GM12878 (cell line): ENCODE data around the gene BPIFB3. TPM values are rescaled to one million over a fixed set of nuclear protein-coding genes. Genes with fewer than 3 reads are reported as not detected.

Source experiments
- ATAC-seq: fragments of 200-7000 bp; cut with Tn5 transposase; 3 replicates; pipeline ENCODE4 v1.9.1; 2020; ENCODE audit warnings: mild to moderate bottlenecking, moderate library complexity
- BruUV-seq: library from RNA; stranded (reverse); fragments of 400-500 nt; replicated peaks from 2 replicates; lab custom pipeline; 2021; lab: Mats Ljungman, UMichigan
- CTCF ChIA-PET: fragments of 300-600 bp; sonication (Branson Sonifier 250); formaldehyde crosslinking; extraction: SDS; loops from one replicate; lab custom pipeline; 2021; ENCODE audit warnings: inconsistent platforms; lab: Yijun Ruan, JAX
- POLR2A ChIA-PET: fragments of 350-600 bp; formaldehyde crosslinking; extraction: SDS; loops from one replicate; lab custom pipeline; 2021; ENCODE audit warnings: inconsistent platforms; lab: Charles Lee
- RAD21 ChIA-PET: fragments of 300-600 bp; sonication (Branson Sonifier 250); formaldehyde crosslinking; loops from one replicate; lab custom pipeline; 2023; ENCODE audit warnings: antibody characterized with exemption; ENCODE audit not compliant: unreplicated experiment; lab: Charles Lee
- SMC1A ChIA-PET: fragments of 300-600 bp; sonication (Branson Sonifier 250); formaldehyde crosslinking; loops from one replicate; lab custom pipeline; 2023; ENCODE audit not compliant: unreplicated experiment, uncharacterized antibody; lab: Charles Lee
- DNase-seq: peaks from one replicate; pipeline ENCODE4 v3.0.0-alpha.2; 2011; ENCODE audit warnings: low read depth, low spot score
- FAIRE-seq: peaks from 3 replicates; lab custom pipeline; 2011; peaks lifted over from hg19 to GRCh38; lab: Jason Lieb, UNC
- H2AFZ ChIP-seq: 2 replicates; pipeline ENCODE4 v1.6.0; 2011; ENCODE audit warnings: low read depth, low read length, control low read depth; ENCODE audit not compliant: control insufficient read depth
- H3K27ac ChIP-seq: 2 replicates; pipeline ENCODE4 v1.5.1; 2011; ENCODE audit warnings: control low read depth; ENCODE audit not compliant: control insufficient read depth, insufficient read depth
- H3K27me3 ChIP-seq, 2 experiments: replicated peaks in 1 of 2; 2 replicates each; pipeline versions ENCODE4 v1.6.0 to v1.6.1; 2011; ENCODE audit warnings: low read length in 1 of 2; ENCODE audit not compliant: control insufficient read depth in 2 of 2, insufficient read depth in 2 of 2
- H3K36me3 ChIP-seq, 2 experiments: 2 replicates each; pipeline ENCODE4 v1.5.1; 2011; ENCODE audit warnings: low read length in 1 of 2; ENCODE audit not compliant: control insufficient read depth in 2 of 2, insufficient read depth in 2 of 2
- H3K4me1 ChIP-seq: 2 replicates; pipeline ENCODE4 v1.6.1; 2011; ENCODE audit warnings: mild to moderate bottlenecking, low read length, moderate library complexity, mixed read lengths; ENCODE audit not compliant: control insufficient read depth, insufficient read depth
- H3K4me2 ChIP-seq: 2 replicates; pipeline ENCODE4 v1.6.0; 2011; ENCODE audit warnings: control low read depth; ENCODE audit not compliant: control insufficient read depth, insufficient read depth
- H3K4me3 ChIP-seq: fragments of 200-600 bp; sonication (generic); 2 replicates; pipeline ENCODE4 v1.5.1; 2016
- H3K79me2 ChIP-seq: 2 replicates; pipeline ENCODE4 v1.6.0; 2011; ENCODE audit warnings: low read length; ENCODE audit not compliant: control insufficient read depth, insufficient read depth
- H3K9ac ChIP-seq: 2 replicates; pipeline ENCODE4 v1.8.0; 2011; ENCODE audit warnings: low read length, control low read depth, mixed read lengths; ENCODE audit not compliant: control insufficient read depth, insufficient read depth
- H3K9me3 ChIP-seq: replicated peaks from 3 replicates; pipeline ENCODE4 v1.5.1; 2011; ENCODE audit warnings: mild to moderate bottlenecking, low read length; ENCODE audit not compliant: control insufficient read depth, insufficient read depth
- H4K20me1 ChIP-seq: 2 replicates; pipeline ENCODE4 v1.6.0; 2011; ENCODE audit not compliant: control insufficient read depth, insufficient read depth
- BACH1 ChIP-seq: fragments of 450-650 bp; IDR thresholded peaks from 2 replicates; pipeline ENCODE4 v1.6.1; 2017; ENCODE audit warnings: mild to moderate bottlenecking, borderline replicate concordance
- CBX3 ChIP-seq: fragments of 200-600 bp; sonication (generic); IDR thresholded peaks from 2 replicates; pipeline ENCODE4 v1.6.1; 2016; ENCODE audit warnings: low read depth, borderline replicate concordance
- CEBPB ChIP-seq, 2 experiments: fragments of 150-350 bp in 1 of 2; IDR thresholded peaks; 2 replicates each; pipeline ENCODE4 v1.6.1; 2012 to 2014; ENCODE audit warnings: low read depth in 2 of 2, low read length in 2 of 2, borderline replicate concordance in 1 of 2, inconsistent platforms in 1 of 2
- ESRRA ChIP-seq: IDR thresholded peaks from 2 replicates; pipeline ENCODE4 v1.6.1; 2012; ENCODE audit warnings: mild to moderate bottlenecking, low read length, improper control_type of control experiment
- FOS ChIP-seq: IDR thresholded peaks from 3 replicates; pipeline ENCODE4 v1.6.1; 2011; ENCODE audit warnings: borderline replicate concordance; ENCODE audit not compliant: insufficient read length; ENCODE audit errors: extremely low read depth
- KAT2A ChIP-seq: conservative IDR thresholded peaks from 2 replicates; pipeline ENCODE4 v1.6.1; 2011; ENCODE audit warnings: low read depth, low read length; ENCODE audit not compliant: control insufficient read depth
- KLF5 ChIP-seq: fragments of 450-650 bp; IDR thresholded peaks from 2 replicates; pipeline ENCODE4 v1.6.1; 2014; ENCODE audit warnings: mild to moderate bottlenecking; ENCODE audit not compliant: partially characterized antibody
- NR2C1 ChIP-seq: fragments of 450-650 bp; IDR thresholded peaks from 2 replicates; pipeline ENCODE4 v1.6.1; 2017; ENCODE audit warnings: antibody characterized with exemption, mild to moderate bottlenecking, moderate library complexity
- NR2F1 ChIP-seq: fragments of 450-650 bp; conservative IDR thresholded peaks from 2 replicates; pipeline ENCODE4 v1.6.1; 2017; ENCODE audit warnings: mild to moderate bottlenecking
- POLR2A ChIP-seq: IDR thresholded peaks from 2 replicates; pipeline ENCODE4 v1.6.1; 2011; ENCODE audit warnings: low read depth, mild to moderate bottlenecking, low read length
- POLR2AphosphoS5 ChIP-seq: IDR thresholded peaks from 2 replicates; pipeline ENCODE4 v1.6.1; 2011; ENCODE audit warnings: mild to moderate bottlenecking, low read length, inconsistent platforms
- POU2F2 ChIP-seq: IDR thresholded peaks from 3 replicates; pipeline ENCODE4 v1.6.1; 2011; ENCODE audit warnings: low read depth, mild to moderate bottlenecking, low read length, borderline replicate concordance
- RELA ChIP-seq: fragments of 450-650 bp; IDR thresholded peaks from 2 replicates; pipeline ENCODE4 v1.8.0; 2014; ENCODE audit warnings: borderline replicate concordance; ENCODE audit not compliant: partially characterized antibody
- SMAD1 ChIP-seq: fragments of 450-650 bp; IDR thresholded peaks from 2 replicates; pipeline ENCODE4 v1.6.1; 2018; ENCODE audit warnings: mild to moderate bottlenecking, low read depth; ENCODE audit not compliant: partially characterized antibody
- ZNF24 ChIP-seq: fragments of 450-650 bp; IDR thresholded peaks from 2 replicates; pipeline ENCODE4 v1.6.1; 2017; ENCODE audit warnings: antibody characterized with exemption, mild to moderate bottlenecking
- WGBS: methylation state at CpG from one replicate; pipeline ENCODE4 v1.1.6; 2016; ENCODE audit warnings: low lambda C conversion rate; ENCODE audit not compliant: insufficient replicate concordance, insufficient coverage; ENCODE audit errors: missing lambda C conversion rate; 5-methylcytosine and 5-hydroxymethylcytosine counted together
- in situ Hi-C: fragments of 300-500 bp; cut with MboI; formaldehyde crosslinking; loops from 9 replicates; pipeline ENCODE4 v1.14.3; 2018; ENCODE audit warnings: mixed read lengths
- intact Hi-C: fragments of 100-400 bp; cut with micrococcal nuclease; formaldehyde crosslinking; loops from one replicate; pipeline ENCODE4 v1.14.2; 2022; ENCODE audit not compliant: unreplicated experiment
- polyA plus RNA-seq, 11 experiments: library from polyadenylated mRNA; depleted of rRNA in 4 of 11; unstranded in 6 of 11; stranded (reverse) in 5 of 11; fragments of >200 nt; fragmentation: Nextera tagmentation in 4 of 11; fragmentation: Illumina TruSeq in 1 of 11; extraction: Ambion mirVana in 4 of 11; extraction: Trizol in 1 of 11; gene quantifications; 1 replicate in 1 of 11; 2 replicates in 10 of 11; pipeline versions ENCODE4 v1.2.1 to v1.2.3, GENCODE V29; 2011 to 2016; ENCODE audit warnings: inconsistent platforms in 2 of 11, missing spikeins in 2 of 11, low read depth in 1 of 11
- total RNA-seq, 4 experiments: library from RNA; depleted of rRNA in 3 of 4; stranded (reverse); fragments of >200 nt in 3 of 4; fragmentation: Illumina TruSeq in 1 of 4; extraction: Trizol in 1 of 4; gene quantifications; 2 replicates each; pipeline versions ENCODE4 v1.2.1 to v1.2.3, GENCODE V29; 2013 to 2021
- TF ChIP-seq, protein P1 (sequence below): fragments of 450-650 bp; IDR thresholded peaks from 2 replicates; pipeline ENCODE4 v1.6.1; 2017; ENCODE audit warnings: antibody characterized with exemption, mild to moderate bottlenecking, moderate library complexity
- TF ChIP-seq, protein P2 (sequence below): IDR thresholded peaks from 2 replicates; pipeline ENCODE4 v1.6.1; 2011; ENCODE audit warnings: low read depth, mild to moderate bottlenecking, low read length, moderate library complexity, borderline replicate concordance; ENCODE audit errors: extremely low read depth
- TF ChIP-seq, protein P3 (sequence below): fragments of 450-650 bp; IDR thresholded peaks from 2 replicates; pipeline ENCODE4 v1.6.1; 2017; ENCODE audit warnings: mild to moderate bottlenecking
- TF ChIP-seq, protein P4 (sequence below): fragments of 450-650 bp; IDR thresholded peaks from 2 replicates; pipeline ENCODE4 v1.6.1; 2016; ENCODE audit warnings: mild to moderate bottlenecking

BPIFB3 gene
- total and polyA plus RNA-seq, 10 of the 15 experiments (the other 5 are each of a cell fraction or from before 2014, with no cell fraction given): not detected

DNA sequence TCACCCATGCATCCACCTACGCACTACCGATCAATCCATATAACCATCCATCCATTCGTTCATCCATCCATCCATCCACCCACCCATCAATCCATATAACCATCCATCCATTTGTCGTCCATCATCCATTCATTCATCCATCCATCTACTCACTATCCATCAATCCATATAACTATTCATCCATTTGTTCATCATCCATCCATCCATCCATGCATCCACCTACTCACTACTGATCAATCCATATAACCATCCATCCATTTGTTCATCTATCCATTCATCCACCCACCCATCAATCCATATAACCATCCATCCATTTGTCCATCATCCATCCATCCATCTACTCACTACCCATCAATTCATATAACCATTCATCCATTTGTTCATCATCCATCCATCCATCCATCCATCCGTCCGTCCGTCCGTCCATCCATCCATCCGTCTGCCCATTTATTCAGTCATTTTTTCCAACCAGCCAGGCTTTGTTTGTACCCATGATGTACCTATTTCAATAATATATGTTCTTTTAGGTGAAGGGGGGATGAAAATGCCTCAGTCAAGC lies 28.3 kb upstream of the BPIFB3 start:
- BruUV-seq: no TSS peak
- Histone ChIP-seq H3K9me3 (no peaks in the 10 kb centered on the region), H3K9ac (no peak overlapping the region), H3K36me3 (no peaks in the 10 kb centered on the region), H4K20me1 (no peaks in the 10 kb centered on the region), H3K27ac (no peak overlapping the region), H3K79me2 (no peaks in the 10 kb centered on the region), H3K4me1 (peaks cover 3% of the 10 kb centered on the region), H3K27me3 (no peaks in the 10 kb centered on the region; a peak in 1 of 4 replicates), H3K4me2 (no peak overlapping the region), H3K4me3 (no peak overlapping the region), H2AFZ (no peak overlapping the region)
- SMC1A ChIA-PET: no interaction called here
- no peak for FAIRE-seq
- CTCF ChIA-PET: no interaction called here
- POLR2A ChIA-PET: no interaction called here
- DNase-seq: no peak
- intact Hi-C loops: no loop called here
- RAD21 ChIA-PET: no interaction called here
- WGBS: 38% methylated on average over 9 of the region's 9 CpGs
- TF ChIP-seq KAT2A (no peak), NR2C1 (no peak), KLF5 (no peak), ESRRA (no peak), CBX3 (no peak), FOS (no peak), RELA (no peak), NR2F1 (no peak), ZNF24 (no peak), CEBPB (IDR thresholded peaks at IDR 0.05; ENCODE audit: borderline replicate concordance in 1 of 2, low read depth in 2 of 2, low read length in 2 of 2) (no peak), POU2F2 (no peak), BACH1 (no peak), POLR2AphosphoS5 (no peak), POLR2A (no peak), SMAD1 (no peak)
- TF ChIP-seq, protein P1, sequence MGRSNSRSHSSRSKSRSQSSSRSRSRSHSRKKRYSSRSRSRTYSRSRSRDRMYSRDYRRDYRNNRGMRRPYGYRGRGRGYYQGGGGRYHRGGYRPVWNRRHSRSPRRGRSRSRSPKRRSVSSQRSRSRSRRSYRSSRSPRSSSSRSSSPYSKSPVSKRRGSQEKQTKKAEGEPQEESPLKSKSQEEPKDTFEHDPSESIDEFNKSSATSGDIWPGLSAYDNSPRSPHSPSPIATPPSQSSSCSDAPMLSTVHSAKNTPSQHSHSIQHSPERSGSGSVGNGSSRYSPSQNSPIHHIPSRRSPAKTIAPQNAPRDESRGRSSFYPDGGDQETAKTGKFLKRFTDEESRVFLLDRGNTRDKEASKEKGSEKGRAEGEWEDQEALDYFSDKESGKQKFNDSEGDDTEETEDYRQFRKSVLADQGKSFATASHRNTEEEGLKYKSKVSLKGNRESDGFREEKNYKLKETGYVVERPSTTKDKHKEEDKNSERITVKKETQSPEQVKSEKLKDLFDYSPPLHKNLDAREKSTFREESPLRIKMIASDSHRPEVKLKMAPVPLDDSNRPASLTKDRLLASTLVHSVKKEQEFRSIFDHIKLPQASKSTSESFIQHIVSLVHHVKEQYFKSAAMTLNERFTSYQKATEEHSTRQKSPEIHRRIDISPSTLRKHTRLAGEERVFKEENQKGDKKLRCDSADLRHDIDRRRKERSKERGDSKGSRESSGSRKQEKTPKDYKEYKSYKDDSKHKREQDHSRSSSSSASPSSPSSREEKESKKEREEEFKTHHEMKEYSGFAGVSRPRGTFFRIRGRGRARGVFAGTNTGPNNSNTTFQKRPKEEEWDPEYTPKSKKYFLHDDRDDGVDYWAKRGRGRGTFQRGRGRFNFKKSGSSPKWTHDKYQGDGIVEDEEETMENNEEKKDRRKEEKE: no peak
- TF ChIP-seq, protein P2, sequence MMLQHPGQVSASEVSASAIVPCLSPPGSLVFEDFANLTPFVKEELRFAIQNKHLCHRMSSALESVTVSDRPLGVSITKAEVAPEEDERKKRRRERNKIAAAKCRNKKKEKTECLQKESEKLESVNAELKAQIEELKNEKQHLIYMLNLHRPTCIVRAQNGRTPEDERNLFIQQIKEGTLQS: no peak
- TF ChIP-seq, protein P3, sequence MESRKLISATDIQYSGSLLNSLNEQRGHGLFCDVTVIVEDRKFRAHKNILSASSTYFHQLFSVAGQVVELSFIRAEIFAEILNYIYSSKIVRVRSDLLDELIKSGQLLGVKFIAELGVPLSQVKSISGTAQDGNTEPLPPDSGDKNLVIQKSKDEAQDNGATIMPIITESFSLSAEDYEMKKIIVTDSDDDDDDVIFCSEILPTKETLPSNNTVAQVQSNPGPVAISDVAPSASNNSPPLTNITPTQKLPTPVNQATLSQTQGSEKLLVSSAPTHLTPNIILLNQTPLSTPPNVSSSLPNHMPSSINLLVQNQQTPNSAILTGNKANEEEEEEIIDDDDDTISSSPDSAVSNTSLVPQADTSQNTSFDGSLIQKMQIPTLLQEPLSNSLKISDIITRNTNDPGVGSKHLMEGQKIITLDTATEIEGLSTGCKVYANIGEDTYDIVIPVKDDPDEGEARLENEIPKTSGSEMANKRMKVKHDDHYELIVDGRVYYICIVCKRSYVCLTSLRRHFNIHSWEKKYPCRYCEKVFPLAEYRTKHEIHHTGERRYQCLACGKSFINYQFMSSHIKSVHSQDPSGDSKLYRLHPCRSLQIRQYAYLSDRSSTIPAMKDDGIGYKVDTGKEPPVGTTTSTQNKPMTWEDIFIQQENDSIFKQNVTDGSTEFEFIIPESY: no peak
- TF ChIP-seq, protein P4, sequence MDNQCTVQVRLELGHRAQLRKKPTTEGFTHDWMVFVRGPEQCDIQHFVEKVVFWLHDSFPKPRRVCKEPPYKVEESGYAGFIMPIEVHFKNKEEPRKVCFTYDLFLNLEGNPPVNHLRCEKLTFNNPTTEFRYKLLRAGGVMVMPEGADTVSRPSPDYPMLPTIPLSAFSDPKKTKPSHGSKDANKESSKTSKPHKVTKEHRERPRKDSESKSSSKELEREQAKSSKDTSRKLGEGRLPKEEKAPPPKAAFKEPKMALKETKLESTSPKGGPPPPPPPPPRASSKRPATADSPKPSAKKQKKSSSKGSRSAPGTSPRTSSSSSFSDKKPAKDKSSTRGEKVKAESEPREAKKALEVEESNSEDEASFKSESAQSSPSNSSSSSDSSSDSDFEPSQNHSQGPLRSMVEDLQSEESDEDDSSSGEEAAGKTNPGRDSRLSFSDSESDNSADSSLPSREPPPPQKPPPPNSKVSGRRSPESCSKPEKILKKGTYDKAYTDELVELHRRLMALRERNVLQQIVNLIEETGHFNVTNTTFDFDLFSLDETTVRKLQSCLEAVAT: no peak
- no peak for ATAC-seq
- in situ Hi-C loops: no loop called here
